GM12864 (cell line): ENCODE measurements around the gene MTUS2.

Experiments
- DNase-seq: peaks from one replicate; pipeline ENCODE4 v3.0.0-alpha.2; 2011; ENCODE audit warnings: low read depth
- H3K4me3 ChIP-seq: 2 replicates; pipeline ENCODE4 v1.5.1; 2011; ENCODE audit warnings: mild to moderate bottlenecking, low read depth, low read length, control low read depth
- TF ChIP-seq, protein P1 (sequence below): IDR thresholded peaks from 2 replicates; pipeline ENCODE4 v1.5.1; 2011; ENCODE audit warnings: low read depth, mild to moderate bottlenecking, moderate library complexity, low read length, control low read depth, inconsistent platforms; ENCODE audit errors: missing control alignments

Gene MTUS2

GRCh38 chr13:29509999-29510589 lies 690.0 kb downstream of the MTUS2 start:
- TF ChIP-seq, protein P1, sequence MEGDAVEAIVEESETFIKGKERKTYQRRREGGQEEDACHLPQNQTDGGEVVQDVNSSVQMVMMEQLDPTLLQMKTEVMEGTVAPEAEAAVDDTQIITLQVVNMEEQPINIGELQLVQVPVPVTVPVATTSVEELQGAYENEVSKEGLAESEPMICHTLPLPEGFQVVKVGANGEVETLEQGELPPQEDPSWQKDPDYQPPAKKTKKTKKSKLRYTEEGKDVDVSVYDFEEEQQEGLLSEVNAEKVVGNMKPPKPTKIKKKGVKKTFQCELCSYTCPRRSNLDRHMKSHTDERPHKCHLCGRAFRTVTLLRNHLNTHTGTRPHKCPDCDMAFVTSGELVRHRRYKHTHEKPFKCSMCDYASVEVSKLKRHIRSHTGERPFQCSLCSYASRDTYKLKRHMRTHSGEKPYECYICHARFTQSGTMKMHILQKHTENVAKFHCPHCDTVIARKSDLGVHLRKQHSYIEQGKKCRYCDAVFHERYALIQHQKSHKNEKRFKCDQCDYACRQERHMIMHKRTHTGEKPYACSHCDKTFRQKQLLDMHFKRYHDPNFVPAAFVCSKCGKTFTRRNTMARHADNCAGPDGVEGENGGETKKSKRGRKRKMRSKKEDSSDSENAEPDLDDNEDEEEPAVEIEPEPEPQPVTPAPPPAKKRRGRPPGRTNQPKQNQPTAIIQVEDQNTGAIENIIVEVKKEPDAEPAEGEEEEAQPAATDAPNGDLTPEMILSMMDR = no peak
- H3K4me3 ChIP-seq = no peak overlapping the region
- no peak for DNase-seq

DNA sequence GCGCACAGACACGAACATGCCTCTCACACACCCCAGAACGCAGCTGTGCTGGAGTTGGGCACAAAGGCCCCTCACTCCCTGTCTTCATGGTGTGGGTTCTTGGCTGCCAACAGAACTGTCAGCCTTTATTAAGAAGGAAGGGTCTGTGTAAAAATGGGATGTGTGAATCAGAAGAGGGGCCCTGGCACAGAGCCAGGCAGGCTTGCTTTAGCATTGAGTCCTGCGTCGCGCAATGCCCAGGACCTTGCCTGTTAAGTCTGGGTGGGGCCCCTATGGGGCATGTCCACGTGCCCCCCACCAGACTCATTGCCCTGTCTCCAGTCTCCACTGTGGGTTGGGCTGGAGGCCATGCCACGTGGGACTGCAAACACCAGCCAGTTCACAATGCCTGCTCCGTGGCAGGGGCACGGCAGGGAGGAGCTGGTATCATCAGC lies 690.5 kb downstream of the MTUS2 start:
- TF ChIP-seq, protein P1 = no peak
- no peak for DNase-seq
- H3K4me3 ChIP-seq = no peak overlapping the region

DNA sequence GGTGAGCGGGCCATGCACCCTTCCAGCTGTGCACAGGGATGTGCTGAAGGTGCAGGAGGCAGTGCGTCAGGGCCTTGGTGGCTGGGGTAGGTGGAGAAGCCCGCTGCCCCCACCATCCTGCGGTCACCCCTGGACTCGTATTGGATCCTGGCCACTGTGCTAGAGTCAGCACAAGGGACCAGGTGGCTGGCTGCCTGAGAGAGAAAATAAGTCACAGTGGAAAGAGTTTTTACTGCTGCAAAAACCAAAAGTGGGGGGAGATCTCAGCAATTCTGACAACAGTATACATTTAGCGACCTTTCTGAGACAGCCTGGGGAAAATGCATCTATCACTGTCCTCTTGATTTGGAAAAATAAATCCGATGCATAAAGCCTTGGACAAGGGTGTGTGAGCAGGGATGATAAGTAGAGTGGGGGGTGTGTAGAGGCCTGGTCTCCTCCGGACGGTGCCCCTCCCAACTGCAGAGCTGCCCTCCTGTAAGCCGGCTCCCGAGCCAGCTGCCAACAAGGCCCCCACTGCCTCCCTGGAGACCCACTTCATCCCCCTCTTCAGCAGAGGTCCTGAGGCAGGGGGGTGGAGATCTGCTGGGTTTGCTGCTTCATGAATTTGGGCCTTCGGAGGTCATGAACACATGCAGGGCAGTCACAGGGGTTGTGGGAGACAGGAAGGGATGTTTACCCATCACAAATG lies 691.1 kb downstream of the MTUS2 start:
- H3K4me3 ChIP-seq = no peak overlapping the region
- no peak for DNase-seq
- TF ChIP-seq, protein P1 = no peak

DNA sequence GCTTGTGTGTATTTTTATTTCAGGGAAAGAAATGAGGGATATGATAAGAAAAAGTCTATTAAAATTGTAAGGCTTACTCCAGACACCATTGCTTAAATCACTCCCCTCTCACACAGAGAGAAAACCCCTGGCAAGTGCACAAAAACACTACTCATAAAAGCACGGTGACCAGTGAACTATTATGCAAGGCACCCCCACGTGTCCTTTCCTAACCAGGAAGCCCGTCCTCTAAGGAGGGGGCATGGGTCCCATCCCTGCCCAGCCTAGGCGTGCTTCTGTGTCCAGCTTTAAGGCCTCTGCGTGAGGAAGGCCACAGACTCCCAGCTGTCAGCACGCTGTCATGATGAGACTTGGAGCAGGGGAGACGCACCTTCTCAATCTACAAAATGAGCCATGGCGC lies 691.8 kb downstream of the MTUS2 start:
- DNase-seq = no peak

DNA sequence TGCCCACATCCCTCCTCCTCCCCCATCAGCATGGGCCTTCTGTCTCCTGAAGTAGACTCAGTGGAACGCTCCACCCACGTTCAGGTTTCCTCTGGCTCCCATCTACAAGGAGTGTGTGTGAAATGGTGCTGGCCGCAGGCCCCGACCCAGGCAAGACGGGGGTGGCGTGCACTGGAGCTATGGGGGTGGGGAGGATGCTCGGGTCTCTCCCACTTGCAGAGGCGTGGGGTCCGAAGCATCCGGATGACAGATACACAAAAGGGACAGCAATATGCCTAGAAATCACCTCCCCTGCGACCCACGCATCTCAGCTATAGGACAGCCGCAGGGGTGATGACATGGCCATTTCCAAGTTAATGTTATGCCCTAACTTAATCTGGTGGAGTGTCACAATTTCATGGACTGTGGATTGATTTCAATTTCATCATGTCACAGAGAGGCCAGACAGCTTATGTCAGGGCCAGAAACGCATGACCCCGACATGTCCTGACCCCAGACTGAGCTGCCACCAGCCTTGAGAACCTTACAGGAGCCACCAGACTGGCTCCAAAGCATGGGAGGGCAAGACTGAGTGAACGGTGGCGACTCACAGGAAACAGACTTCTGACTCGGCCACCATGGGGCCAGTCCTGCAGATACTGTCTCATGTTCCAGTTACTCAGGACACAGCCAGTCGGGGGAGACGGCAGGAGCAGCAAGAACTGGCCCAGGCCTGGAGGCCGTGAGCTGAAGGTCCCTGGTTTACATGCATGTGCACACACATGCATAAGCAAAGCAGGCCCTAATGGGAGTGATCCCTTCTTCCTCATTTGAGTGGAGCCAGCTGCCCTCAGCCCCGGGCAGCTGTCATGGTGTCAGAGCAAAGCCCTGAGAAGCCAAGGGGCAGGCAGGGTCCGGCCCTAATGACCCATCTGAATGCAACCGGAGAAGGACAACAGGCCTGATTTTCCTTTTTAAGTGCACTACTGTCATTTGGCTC lies 693.2 kb downstream of the MTUS2 start:
- no peak for DNase-seq
- TF ChIP-seq, protein P1 = no peak
- no peak overlapping the region for H3K4me3 ChIP-seq

More for the DNA sequence above, 691.8 kb downstream of the MTUS2 start:
- TF ChIP-seq, protein P1 = no peak
- H3K4me3 ChIP-seq = no peak overlapping the region

DNA sequence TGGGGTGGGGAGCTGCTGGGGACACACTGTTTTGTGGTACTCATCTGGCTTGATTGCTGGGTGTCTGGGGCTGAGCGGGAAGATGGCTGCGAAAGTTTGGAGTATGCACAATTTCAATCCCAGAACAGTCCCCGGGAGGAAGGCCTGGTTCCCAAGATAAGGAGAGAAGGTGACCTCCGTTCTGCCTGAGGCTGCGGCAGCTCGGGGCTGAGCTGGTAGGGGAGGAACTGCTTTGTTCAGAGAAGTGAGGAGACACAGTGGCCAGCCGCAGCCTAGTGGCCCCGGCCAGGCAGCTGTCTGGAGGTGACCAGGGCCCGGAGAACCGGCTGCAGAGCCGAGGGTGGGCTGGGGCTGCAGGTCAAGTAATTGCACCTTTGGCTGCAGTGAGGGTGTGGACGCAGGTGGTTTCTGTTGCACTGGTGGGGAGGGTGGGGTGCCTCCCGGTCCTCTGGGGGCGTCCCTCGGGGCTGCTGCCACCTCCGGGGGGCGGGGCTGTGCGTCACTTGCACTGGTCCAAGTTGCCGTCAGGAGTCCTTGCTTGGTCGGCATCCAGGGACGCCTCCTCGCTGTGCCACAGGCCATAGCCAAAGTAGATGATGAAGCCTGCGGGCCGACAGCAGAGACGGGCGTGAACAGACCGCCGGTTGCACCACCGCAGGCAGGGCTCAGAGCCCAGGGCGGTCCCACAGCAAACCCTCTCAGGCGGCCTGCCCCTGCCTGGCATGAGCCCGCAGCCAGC lies 694.0 kb downstream of the MTUS2 start:
- no peak for DNase-seq
- no peak overlapping the region for H3K4me3 ChIP-seq
- TF ChIP-seq, protein P1 = no peak
